Brain microvascular endothelial cell (primary cell): ENCODE measurements around the gene TESPA1.

Experiments
- DNase-seq: peaks from one replicate; pipeline ENCODE4 v3.0.0-alpha.2; 2020
- H3K27ac ChIP-seq: fragments of 250-450 bp; sonication (Bioruptor Pico); 2 replicates; pipeline ENCODE4 v1.5.1; 2020; ENCODE audit warnings: mild to moderate bottlenecking, moderate library complexity
- H3K27me3 ChIP-seq: fragments of 250-450 bp; sonication (Bioruptor Pico); replicated peaks from 2 replicates; pipeline ENCODE4 v1.5.1; 2020; ENCODE audit warnings: mild to moderate bottlenecking
- H3K36me3 ChIP-seq: fragments of 250-450 bp; sonication (Bioruptor Pico); replicated peaks from 2 replicates; pipeline ENCODE4 v1.5.1; 2020; ENCODE audit warnings: mild to moderate bottlenecking
- H3K4me3 ChIP-seq: 2 replicates; pipeline ENCODE4 v1.5.1; 2011; ENCODE audit warnings: low read depth, mild to moderate bottlenecking, control low read depth, low read length, moderate library complexity
- CTCF ChIP-seq: IDR thresholded peaks from 2 replicates; pipeline ENCODE4 v1.5.1; 2011; ENCODE audit warnings: low read depth, mild to moderate bottlenecking, moderate library complexity, low read length, control low read depth, inconsistent platforms; ENCODE audit errors: missing control alignments
- in situ Hi-C: cut with HindIII; loops from 2 replicates; pipeline ENCODE4 v1.10.0; 2017; ENCODE audit warnings: low sequenced_read_pairs, low pct_ligation_motif_present

The TESPA1 gene

GRCh38 chr12:54924972-54925707, 59.4 kb downstream of the TESPA1 start:
- in situ Hi-C loops, result no loop called here
- Histone ChIP-seq H3K27me3 (no peaks in the 10 kb centered on the region), H3K36me3 (no peaks in the 10 kb centered on the region), H3K27ac (no peak overlapping the region), H3K4me3 (no peak overlapping the region)
- TF ChIP-seq CTCF, result no peak
- DNase-seq, result no peak

GRCh38 chr12:54917001-54917488, 67.5 kb downstream of the TESPA1 start:
- H3K4me3 ChIP-seq, result no peak overlapping the region
- in situ Hi-C loops, result no loop called here
- no peaks in the 10 kb centered on the region for H3K36me3 ChIP-seq
- H3K27me3 ChIP-seq, result no peaks in the 10 kb centered on the region
- TF ChIP-seq CTCF, result no peak
- no peak for DNase-seq
- H3K27ac ChIP-seq, result no peak overlapping the region
